CD4-positive, alpha-beta T cell treated with Interleukin-2 at 100 ng/mL for 4 hours (primary cell): ENCODE measurements around the gene PIGT.
"Not testable (repeated sequence)": the region's sequence is repeated elsewhere in the genome, so short reads cannot be mapped to it uniquely, and the experiment has no call there.

ENCODE experiments used
- DNase-seq: peaks from one replicate; pipeline ENCODE4 v3.0.0-alpha.2; 2020; ENCODE audit warnings: low spot score

The PIGT gene

DNA sequence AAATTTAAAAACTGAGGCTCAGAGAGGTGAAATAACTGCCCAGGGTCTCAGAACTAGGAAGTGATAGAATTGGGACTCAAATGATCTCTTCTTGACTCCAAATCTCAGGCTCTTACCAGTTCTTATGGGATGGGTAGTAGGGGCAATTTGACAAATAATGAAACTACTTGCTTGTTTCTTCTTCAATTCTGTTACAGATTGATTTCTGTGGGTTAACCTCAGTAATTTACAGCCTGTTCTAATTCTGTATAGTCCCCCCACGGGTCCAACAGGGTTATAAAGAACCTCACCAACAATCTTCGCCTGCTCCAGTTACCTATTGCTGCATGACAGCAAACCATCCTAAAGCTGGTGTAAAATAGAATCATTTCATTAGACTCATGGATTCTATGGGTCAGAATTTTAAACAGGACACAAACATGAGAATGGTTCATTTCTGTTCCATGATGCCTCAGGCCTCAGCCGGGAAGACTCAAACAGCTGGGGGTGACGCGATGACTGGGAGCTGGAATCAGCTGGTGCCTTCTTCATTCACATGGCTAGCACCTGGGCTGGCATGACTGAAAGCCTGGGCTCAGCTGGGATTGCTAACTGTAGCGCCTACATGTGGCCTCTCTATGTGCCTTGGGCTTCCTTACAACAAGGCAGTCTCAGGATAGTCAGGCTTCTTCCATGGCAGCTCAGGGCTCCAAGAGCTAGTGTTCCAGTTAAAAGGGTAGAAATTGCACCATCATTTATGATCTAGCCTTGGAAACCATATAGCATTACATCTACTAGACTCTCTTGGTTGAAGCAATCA lies 47.0 kb downstream of the PIGT start:
- DNase-seq: no peak

DNA sequence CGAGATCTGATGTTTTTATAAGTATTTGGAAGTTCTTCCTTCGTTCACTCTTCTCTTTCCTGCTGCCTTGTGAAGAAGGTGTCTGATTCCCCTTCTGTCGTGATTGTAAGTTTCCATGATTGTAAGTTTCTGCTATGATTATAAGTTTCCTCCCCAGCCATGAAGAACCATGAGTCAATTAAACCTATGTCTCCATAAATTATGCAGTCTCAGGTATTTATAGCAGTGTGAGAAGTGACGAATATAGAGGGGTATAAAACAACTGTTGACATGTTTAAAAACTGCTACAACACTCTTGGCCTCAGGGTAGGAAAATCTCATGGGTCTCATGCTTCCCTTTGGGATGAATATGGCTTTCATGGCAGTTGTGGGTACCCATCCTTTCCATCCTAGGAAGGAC lies 47.8 kb downstream of the PIGT start:
- DNase-seq: no peak

DNA sequence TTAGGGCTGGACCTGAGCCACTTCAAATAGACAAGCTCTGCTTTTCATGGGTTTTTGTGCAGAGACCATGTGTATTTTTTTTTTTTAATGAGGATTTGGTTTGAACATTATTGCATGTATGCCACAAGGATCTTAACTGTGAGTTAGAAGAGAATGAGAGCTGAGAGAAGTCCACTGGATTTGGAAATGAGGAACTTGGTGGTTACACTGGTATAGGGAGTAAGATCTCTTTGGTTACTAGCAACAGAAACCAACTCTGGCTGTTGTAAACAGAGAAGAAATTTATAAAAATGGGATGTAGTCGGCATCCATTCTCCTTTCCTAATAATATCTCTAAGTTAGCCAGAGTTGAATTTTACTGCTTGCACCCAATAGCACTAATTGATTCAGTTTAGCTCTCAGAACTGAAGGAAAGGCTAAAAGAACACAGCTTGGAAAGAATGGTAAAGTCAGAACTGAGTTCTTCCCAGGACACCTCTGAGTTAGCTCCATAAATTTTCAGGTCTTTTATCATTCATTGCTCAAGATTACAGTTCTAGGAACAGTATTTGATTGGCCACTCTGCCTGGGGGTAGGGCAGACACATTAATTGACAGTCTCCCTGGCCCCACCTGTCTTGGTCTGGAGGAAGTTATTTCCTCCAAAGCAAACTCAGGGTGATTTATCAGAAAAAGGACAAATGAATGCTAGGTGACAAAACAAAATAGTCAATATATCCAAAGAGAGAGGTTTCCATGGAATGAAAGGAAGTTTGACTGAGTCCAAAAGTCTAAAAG lies 49.7 kb downstream of the PIGT start:
- DNase-seq: no peak

DNA sequence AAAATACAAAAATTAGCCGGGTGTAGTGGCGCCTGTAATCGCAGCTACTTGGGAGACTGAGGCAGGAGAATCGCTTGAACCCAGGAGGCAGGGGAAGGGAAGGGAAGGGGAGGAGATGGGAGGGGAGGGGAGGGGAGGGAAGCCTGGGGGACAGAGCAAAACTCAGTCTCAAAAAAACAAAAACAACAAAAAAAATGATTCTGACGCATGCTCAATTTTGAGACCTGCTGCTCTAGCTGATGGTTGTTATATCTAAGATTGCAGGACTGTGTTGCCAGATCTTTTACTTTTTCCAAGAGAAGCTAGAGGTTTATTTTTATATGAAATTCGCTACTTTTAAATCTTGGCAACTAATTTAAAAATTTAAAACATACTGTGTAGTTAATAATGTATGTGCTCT lies 51.2 kb downstream of the PIGT start:
- DNase-seq: no peak

DNA sequence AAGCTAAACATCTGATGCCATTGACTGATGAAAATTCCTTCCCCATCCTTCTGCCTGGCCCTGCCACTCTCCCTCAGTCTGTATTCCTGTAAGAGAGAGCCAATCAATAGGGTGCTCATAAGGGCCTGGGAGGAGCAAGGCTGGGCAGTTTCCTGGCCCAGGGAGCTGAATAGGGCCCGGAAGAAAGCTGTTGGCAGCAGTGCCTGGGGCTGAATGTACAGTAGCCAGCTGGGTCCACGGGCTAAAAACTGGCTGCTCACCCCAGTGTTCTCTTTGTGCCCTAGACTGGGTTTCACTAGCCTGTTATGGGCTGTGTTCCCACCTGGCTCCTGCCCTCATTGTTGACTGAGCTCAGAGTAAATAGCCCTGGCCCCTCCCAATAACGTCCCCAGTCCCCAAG lies 51.9 kb downstream of the PIGT start:
- no peak for DNase-seq

DNA sequence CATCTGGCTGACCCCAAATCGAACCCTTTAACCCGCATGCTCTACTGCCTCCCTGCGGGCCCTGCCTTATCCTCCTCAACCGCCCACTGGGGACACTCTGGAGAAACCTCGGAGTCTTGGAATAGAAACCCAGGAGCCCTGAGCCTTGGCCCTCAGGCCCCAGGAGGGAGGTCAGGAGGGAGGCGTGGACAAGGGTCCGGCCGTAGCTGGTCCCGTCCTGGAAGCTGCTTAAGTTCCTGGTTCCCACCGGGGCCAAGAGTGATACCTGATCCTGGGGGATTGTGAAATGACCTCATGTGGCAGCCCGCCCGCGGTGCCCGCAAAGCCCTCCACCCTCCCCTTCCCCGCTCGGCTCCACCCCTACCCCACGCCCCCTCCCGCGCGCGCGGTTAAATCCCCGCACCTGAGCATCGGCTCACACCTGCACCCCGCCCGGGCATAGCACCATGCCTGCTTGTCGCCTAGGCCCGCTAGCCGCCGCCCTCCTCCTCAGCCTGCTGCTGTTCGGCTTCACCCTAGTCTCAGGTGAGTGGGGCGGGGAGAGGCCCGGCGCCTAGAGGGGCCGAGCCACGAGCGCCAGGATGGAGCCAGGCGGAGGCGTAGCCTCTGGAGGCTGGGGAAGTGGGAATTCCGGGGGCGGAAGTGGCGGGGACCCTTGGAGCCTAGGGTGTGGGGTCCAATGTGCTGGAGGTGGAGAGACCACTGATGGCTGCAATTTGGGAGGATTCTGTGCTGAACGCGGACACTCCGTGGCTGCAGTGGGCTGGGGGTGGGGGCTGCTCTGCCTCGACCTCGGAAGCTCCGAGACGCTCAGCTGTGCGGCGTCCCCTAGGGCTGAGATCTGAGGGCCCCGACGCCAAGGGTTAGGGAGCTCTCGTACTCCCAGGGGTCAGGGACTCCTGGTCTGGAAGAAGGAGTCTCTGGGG lies 53.7 kb downstream of the PIGT start, which contains the start of gene WFDC2:
Gene WFDC2 (plus strand): TSS at position 418 of the 926 bp plus-strand sequence. CDS start 29 bp downstream, at position 447.
- no peak for DNase-seq

DNA sequence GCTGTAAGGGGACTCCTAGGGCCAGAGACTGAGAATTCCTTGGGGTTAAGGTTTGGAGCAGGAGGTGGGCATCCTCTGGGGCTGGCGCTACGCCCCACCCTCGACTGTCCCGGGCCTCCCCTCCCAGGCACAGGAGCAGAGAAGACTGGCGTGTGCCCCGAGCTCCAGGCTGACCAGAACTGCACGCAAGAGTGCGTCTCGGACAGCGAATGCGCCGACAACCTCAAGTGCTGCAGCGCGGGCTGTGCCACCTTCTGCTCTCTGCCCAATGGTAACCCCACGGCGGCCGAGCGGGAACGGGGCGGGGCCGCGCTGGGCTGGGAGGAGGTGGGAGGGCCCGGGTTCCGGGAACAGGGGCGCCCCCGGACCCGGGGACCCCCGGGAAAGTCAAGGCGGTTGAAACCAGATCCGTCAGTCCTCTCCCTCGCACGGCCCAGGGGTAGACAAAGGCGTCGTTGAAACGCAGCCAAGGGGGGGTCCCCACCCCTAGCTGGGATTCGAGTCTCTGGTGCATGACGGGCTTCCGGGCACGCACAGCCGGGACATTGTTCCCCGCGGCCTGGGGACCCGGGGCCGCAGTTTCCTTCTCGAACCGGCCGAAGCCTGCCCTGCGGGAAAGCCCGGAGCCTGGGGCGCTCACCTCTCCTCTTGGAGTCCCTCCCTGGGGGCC lies 54.5 kb downstream of the PIGT start:
- DNase-seq: no peak

DNA sequence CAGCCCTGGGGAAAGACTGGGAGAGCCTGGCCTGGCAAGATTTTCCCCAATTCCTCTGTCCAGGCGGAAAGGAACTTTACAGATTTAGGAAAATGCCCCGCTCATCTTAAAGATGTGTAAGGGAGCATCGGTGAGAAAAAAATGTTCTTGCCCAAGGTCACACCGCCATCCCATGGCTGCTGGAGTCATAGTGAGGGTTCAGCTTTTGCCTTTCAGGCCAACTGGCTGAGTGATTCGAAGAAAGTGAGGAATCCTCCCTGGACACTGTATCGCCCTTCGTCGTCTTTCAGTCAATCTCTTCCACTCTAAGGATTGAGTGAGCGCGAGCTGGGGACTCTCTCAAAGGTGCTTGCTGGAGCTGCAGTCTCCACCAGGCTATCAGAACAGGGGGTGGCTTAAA lies 55.0 kb downstream of the PIGT start:
- no peak for DNase-seq

DNA sequence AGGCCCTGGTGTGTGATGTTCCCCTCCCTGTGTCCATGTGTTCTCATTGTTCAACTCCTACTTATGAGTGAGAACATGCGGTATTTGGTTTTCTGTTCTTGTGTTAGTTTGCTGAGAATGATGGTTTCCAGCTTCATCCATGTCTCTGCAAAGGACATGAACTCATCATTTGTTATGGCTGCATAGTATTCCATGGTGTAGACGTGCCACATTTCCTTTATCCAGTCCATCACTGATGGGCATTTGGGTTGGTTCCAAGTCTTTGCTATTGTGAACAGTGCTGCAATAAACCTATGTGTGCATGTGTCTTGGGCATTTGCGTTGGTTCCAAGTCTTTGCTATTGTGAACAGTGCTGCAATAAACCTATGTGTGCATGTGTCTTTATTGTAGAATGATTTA lies 56.3 kb downstream of the PIGT start:
- not testable (repeated sequence) for DNase-seq
